Measurements from ENCODE around the gene ASCC2. TPM values are rescaled to one million over a fixed set of nuclear protein-coding genes. Genes with fewer than 3 reads are reported as not detected.

Gene ASCC2
- total RNA-seq, 1 experiment from 2014 or later, result 47.8 TPM

- no peak for DNase-seq (ENCODE audit: low read depth, low spot score)
- in situ Hi-C loops (cut with HindIII; ENCODE audit: low pct_unique_long_range_greater_than_20kb, low sequenced_read_pairs), result no loop called here
These were observed 34.9 kb downstream of the ASCC2 start for GRCh38 chr22:29803190-29803589.

- DNase-seq (ENCODE audit: low read depth, low spot score), result no peak
- in situ Hi-C loops (cut with HindIII; ENCODE audit: low pct_unique_long_range_greater_than_20kb, low sequenced_read_pairs), result no loop called here
These were observed 36.3 kb downstream of the ASCC2 start for GRCh38 chr22:29801796-29802195.

GRCh38 chr22:29801153-29801552 lies 36.9 kb downstream of the ASCC2 start:
- no peak for DNase-seq (ENCODE audit: low read depth, low spot score)
- in situ Hi-C loops (cut with HindIII; ENCODE audit: low pct_unique_long_range_greater_than_20kb, low sequenced_read_pairs), result no loop called here

- in situ Hi-C loops (cut with HindIII; ENCODE audit: low pct_unique_long_range_greater_than_20kb, low sequenced_read_pairs), result no loop called here
- no peak for DNase-seq (ENCODE audit: low read depth, low spot score)
These were observed 38.8 kb downstream of the ASCC2 start for GRCh38 chr22:29799217-29799680.

- no peak for DNase-seq (ENCODE audit: low read depth, low spot score)
- in situ Hi-C loops (cut with HindIII; ENCODE audit: low pct_unique_long_range_greater_than_20kb, low sequenced_read_pairs), result no loop called here
These were observed 39.3 kb downstream of the ASCC2 start for GRCh38 chr22:29798801-29799200.

GRCh38 chr22:29798318-29798717 lies 39.8 kb downstream of the ASCC2 start:
- in situ Hi-C loops (cut with HindIII; ENCODE audit: low pct_unique_long_range_greater_than_20kb, low sequenced_read_pairs), result no loop called here
- DNase-seq (ENCODE audit: low read depth, low spot score), result no peak

- in situ Hi-C loops (cut with HindIII; ENCODE audit: low pct_unique_long_range_greater_than_20kb, low sequenced_read_pairs), result no loop called here
- no peak for DNase-seq (ENCODE audit: low read depth, low spot score)
These were observed 40.7 kb downstream of the ASCC2 start for GRCh38 chr22:29797351-29797750.

GRCh38 chr22:29795663-29796062 lies 42.4 kb downstream of the ASCC2 start:
- DNase-seq (ENCODE audit: low read depth, low spot score), result no peak
- in situ Hi-C loops (cut with HindIII; ENCODE audit: low pct_unique_long_range_greater_than_20kb, low sequenced_read_pairs), result no loop called here

GRCh38 chr22:29793396-29793795 lies 44.7 kb downstream of the ASCC2 start:
- in situ Hi-C loops (cut with HindIII; ENCODE audit: low pct_unique_long_range_greater_than_20kb, low sequenced_read_pairs), result no loop called here
- DNase-seq (ENCODE audit: low read depth, low spot score), result no peak

- no peak for DNase-seq (ENCODE audit: low read depth, low spot score)
- in situ Hi-C loops (cut with HindIII; ENCODE audit: low pct_unique_long_range_greater_than_20kb, low sequenced_read_pairs), result no loop called here
These were observed 48.0 kb downstream of the ASCC2 start for GRCh38 chr22:29790061-29790460.

- DNase-seq (ENCODE audit: low read depth, low spot score), result no peak
- in situ Hi-C loops (cut with HindIII; ENCODE audit: low pct_unique_long_range_greater_than_20kb, low sequenced_read_pairs), result no loop called here
These were observed 49.5 kb downstream of the ASCC2 start for GRCh38 chr22:29788339-29789279.

GRCh38 chr22:29787371-29787980 lies 50.6 kb downstream of the ASCC2 start:
- DNase-seq (ENCODE audit: low read depth, low spot score), result no peak
- in situ Hi-C loops (cut with HindIII; ENCODE audit: low pct_unique_long_range_greater_than_20kb, low sequenced_read_pairs), result no loop called here

- DNase-seq (ENCODE audit: low read depth, low spot score), result no peak
- in situ Hi-C loops (cut with HindIII; ENCODE audit: low pct_unique_long_range_greater_than_20kb, low sequenced_read_pairs), result no loop called here
These were observed 52.0 kb downstream of the ASCC2 start for GRCh38 chr22:29786031-29786430.

- no peak for DNase-seq (ENCODE audit: low read depth, low spot score)
- in situ Hi-C loops (cut with HindIII; ENCODE audit: low pct_unique_long_range_greater_than_20kb, low sequenced_read_pairs), result no loop called here
These were observed 53.4 kb downstream of the ASCC2 start for GRCh38 chr22:29784451-29785361.

GRCh38 chr22:29782061-29782845 lies 55.8 kb downstream of the ASCC2 start:
- in situ Hi-C loops (cut with HindIII; ENCODE audit: low pct_unique_long_range_greater_than_20kb, low sequenced_read_pairs), result no loop called here
- DNase-seq (ENCODE audit: low read depth, low spot score), result no peak

- DNase-seq (ENCODE audit: low read depth, low spot score), result no peak
- in situ Hi-C loops (cut with HindIII; ENCODE audit: low pct_unique_long_range_greater_than_20kb, low sequenced_read_pairs), result no loop called here
These were observed 57.1 kb downstream of the ASCC2 start for GRCh38 chr22:29780748-29781676.
